NK-92 (cell line): ENCODE data around the gene RFX4.
"Not testable (repeated sequence)": the region's sequence is repeated elsewhere in the genome, so short reads cannot be mapped to it uniquely, and the experiment has no call there.

Experiments used
- DNase-seq: peaks from one replicate; lab custom pipeline; 2025; ENCODE audit not compliant: unreplicated experiment; lab: John Stamatoyannopoulos, UW

The RFX4 gene

GRCh38 chr12:106588771-106589170 lies 6.0 kb downstream of the RFX4 start:
- DNase-seq = no peak

GRCh38 chr12:106590601-106591000 lies 7.8 kb downstream of the RFX4 start:
- DNase-seq = no peak

- DNase-seq = no peak
Observed at GRCh38 chr12:106594447-106594846, 11.6 kb downstream of the RFX4 start.

- no peak for DNase-seq
Observed at GRCh38 chr12:106595268-106595667, 12.5 kb downstream of the RFX4 start.

GRCh38 chr12:106598003-106598402 lies 15.2 kb downstream of the RFX4 start:
- no peak for DNase-seq

- no peak for DNase-seq
Observed at GRCh38 chr12:106599302-106599701, 16.5 kb downstream of the RFX4 start.

GRCh38 chr12:106600503-106600902 lies 17.7 kb downstream of the RFX4 start:
- DNase-seq = no peak

GRCh38 chr12:106601031-106601430 lies 18.2 kb downstream of the RFX4 start:
- no peak for DNase-seq

GRCh38 chr12:106601496-106601895 lies 18.7 kb downstream of the RFX4 start:
- no peak for DNase-seq

GRCh38 chr12:106602076-106602475 lies 19.3 kb downstream of the RFX4 start:
- DNase-seq = no peak

GRCh38 chr12:106605254-106605653 lies 22.4 kb downstream of the RFX4 start:
- no peak for DNase-seq

- DNase-seq = not testable (repeated sequence)
Observed at GRCh38 chr12:106620588-106620987, 37.8 kb downstream of the RFX4 start.

GRCh38 chr12:106625976-106626375 lies 43.2 kb downstream of the RFX4 start:
- DNase-seq = no peak

GRCh38 chr12:106629797-106630659 lies 47.2 kb downstream of the RFX4 start:
- DNase-seq = no peak

- no peak for DNase-seq
Observed at GRCh38 chr12:106631150-106631549, 48.3 kb downstream of the RFX4 start.

- no peak for DNase-seq
Observed at GRCh38 chr12:106631797-106632196, 49.0 kb downstream of the RFX4 start.

- DNase-seq = no peak
Observed at GRCh38 chr12:106632797-106633450, 50.1 kb downstream of the RFX4 start.

- no peak for DNase-seq
Observed at GRCh38 chr12:106633451-106633823, 50.6 kb downstream of the RFX4 start.

GRCh38 chr12:106634206-106634605 lies 51.4 kb downstream of the RFX4 start:
- no peak for DNase-seq

- no peak for DNase-seq
Observed at GRCh38 chr12:106643000-106643399, 60.2 kb downstream of the RFX4 start.

GRCh38 chr12:106644335-106645073 lies 61.7 kb downstream of the RFX4 start:
- DNase-seq = no peak

- no peak for DNase-seq
Observed at GRCh38 chr12:106645074-106645421, 62.2 kb downstream of the RFX4 start.
